Ishikawa (cell line): ENCODE measurements around the gene MLLT6.
A peak's percentile ranks its signal among the peaks of the same experiment; 100 is the strongest.

Experiments
- CEBPB ChIP-seq: IDR thresholded peaks from 2 replicates; pipeline ENCODE4 v1.6.1; 2012
- CREB1 ChIP-seq: IDR thresholded peaks from 2 replicates; pipeline ENCODE4 v1.6.1; 2012; ENCODE audit warnings: low read depth
- EGR1 ChIP-seq: IDR thresholded peaks from 2 replicates; pipeline ENCODE4 v1.6.1; 2012
- EP300 ChIP-seq: IDR thresholded peaks from 2 replicates; pipeline ENCODE4 v1.6.1; 2012; ENCODE audit warnings: borderline replicate concordance
- FOXM1 ChIP-seq: IDR thresholded peaks from 2 replicates; pipeline ENCODE4 v1.6.1; 2012; ENCODE audit warnings: low read depth, borderline replicate concordance
- MAX ChIP-seq: IDR thresholded peaks from 2 replicates; pipeline ENCODE4 v1.6.1; 2012
- NFIC ChIP-seq: IDR thresholded peaks from 2 replicates; pipeline ENCODE4 v1.6.1; 2012
- RAD21 ChIP-seq: IDR thresholded peaks from 2 replicates; pipeline ENCODE4 v1.6.1; 2012; ENCODE audit warnings: low read depth
- REST ChIP-seq: IDR thresholded peaks from 2 replicates; pipeline ENCODE4 v1.6.1; 2012; ENCODE audit warnings: low read depth, mild to moderate bottlenecking
- TAF1 ChIP-seq: IDR thresholded peaks from 2 replicates; pipeline ENCODE4 v1.6.1; 2012; ENCODE audit warnings: low read depth, mild to moderate bottlenecking
- TCF12 ChIP-seq: IDR thresholded peaks from 2 replicates; pipeline ENCODE4 v1.6.1; 2012; ENCODE audit warnings: low read depth
- TEAD4 ChIP-seq: IDR thresholded peaks from 2 replicates; pipeline ENCODE4 v1.6.1; 2012
- USF1 ChIP-seq: IDR thresholded peaks from 2 replicates; pipeline ENCODE4 v1.6.1; 2012
- YY1 ChIP-seq: IDR thresholded peaks from 2 replicates; pipeline ENCODE4 v1.6.1; 2012; ENCODE audit warnings: low read depth
- ZBTB7A ChIP-seq: IDR thresholded peaks from 2 replicates; pipeline ENCODE4 v1.6.1; 2012; ENCODE audit warnings: low read depth

Gene MLLT6

GRCh38 chr17:38716368-38717005 is 11.4 kb downstream of the MLLT6 start:
- TF ChIP-seq ZBTB7A (no peak), TAF1 (no peak), CEBPB (no peak), REST (no peak), EGR1 (no peak), CREB1 (no peak), YY1 (no peak), FOXM1 (no peak), USF1 (no peak), NFIC (no peak), EP300 (no peak), TEAD4 (no peak), MAX (no peak)

- TF ChIP-seq CREB1 (no peak), ZBTB7A (no peak), CEBPB (no peak), EGR1 (no peak), YY1 (no peak), MAX (no peak), FOXM1 (no peak), TEAD4 (no peak)
Observed at GRCh38 chr17:38717139-38717745, 12.2 kb downstream of the MLLT6 start.

GRCh38 chr17:38719289-38719942 is 14.3 kb downstream of the MLLT6 start:
- TF ChIP-seq TCF12 (no peak), RAD21 (no peak), CEBPB (no peak), USF1 (no peak), FOXM1 (no peak), TEAD4 (no peak), MAX (no peak), REST (no peak), CREB1 (no peak), EP300 (no peak), TAF1 (no peak)

- TF ChIP-seq ZBTB7A, result no peak
- TF ChIP-seq MAX, result peak; percentile 59
- TF ChIP-seq CREB1, result no peak
- TF ChIP-seq NFIC, result no peak
- no peak for TF ChIP-seq REST
- no peak for TF ChIP-seq RAD21
- TF ChIP-seq USF1, result no peak
Observed at GRCh38 chr17:38719943-38720641, 15.0 kb downstream of the MLLT6 start.
